PC-3 (cell line): ENCODE results near the gene DKKL1.

ENCODE experiments used
- EZH2 ChIP-seq: fragments of 300-600 bp; sonication (generic); IDR thresholded peaks from one replicate; pipeline ENCODE4 v1.6.1; 2017; ENCODE audit warnings: antibody characterized with exemption, mild to moderate bottlenecking, low read length; ENCODE audit not compliant: unreplicated experiment
- TF ChIP-seq, protein P1 (sequence below): fragments of 300-600 bp; sonication (generic); conservative IDR thresholded peaks from 2 replicates; pipeline ENCODE4 v1.5.1; 2017; ENCODE audit warnings: antibody characterized with exemption, low read depth, mild to moderate bottlenecking, low read length

DNA sequence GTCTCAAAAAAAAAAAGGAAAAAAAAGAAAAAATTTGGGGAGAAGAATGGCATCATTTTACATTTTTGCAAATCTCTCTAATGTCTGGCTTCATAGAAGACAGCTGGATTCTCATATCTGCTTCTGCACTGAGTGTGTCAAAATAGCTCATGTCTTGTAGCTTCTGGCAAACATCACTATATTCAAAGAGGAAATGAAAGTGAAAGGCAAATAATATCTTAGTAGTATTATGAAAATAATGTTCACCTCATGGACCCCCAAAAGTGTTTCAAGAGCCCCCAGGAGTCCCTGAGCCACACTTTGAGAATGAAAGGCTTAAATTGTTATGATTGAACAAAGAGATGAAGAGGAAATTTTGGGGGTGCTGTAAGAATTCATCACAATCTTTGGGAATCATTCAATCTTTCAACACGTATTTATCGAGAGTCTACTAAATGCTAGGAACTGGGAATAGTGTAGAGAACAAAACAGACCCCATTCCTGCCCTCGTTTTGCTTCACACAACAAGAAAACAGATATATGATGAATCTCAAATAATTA, 37.4 kb upstream of the DKKL1 start:
- TF ChIP-seq, protein P1, sequence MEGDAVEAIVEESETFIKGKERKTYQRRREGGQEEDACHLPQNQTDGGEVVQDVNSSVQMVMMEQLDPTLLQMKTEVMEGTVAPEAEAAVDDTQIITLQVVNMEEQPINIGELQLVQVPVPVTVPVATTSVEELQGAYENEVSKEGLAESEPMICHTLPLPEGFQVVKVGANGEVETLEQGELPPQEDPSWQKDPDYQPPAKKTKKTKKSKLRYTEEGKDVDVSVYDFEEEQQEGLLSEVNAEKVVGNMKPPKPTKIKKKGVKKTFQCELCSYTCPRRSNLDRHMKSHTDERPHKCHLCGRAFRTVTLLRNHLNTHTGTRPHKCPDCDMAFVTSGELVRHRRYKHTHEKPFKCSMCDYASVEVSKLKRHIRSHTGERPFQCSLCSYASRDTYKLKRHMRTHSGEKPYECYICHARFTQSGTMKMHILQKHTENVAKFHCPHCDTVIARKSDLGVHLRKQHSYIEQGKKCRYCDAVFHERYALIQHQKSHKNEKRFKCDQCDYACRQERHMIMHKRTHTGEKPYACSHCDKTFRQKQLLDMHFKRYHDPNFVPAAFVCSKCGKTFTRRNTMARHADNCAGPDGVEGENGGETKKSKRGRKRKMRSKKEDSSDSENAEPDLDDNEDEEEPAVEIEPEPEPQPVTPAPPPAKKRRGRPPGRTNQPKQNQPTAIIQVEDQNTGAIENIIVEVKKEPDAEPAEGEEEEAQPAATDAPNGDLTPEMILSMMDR = no peak
- no peak for TF ChIP-seq EZH2
